CD4-positive, alpha-beta T cell treated with Interleukin-17A for 1 hour (primary cell): ENCODE measurements around the gene KLHDC4.
"Not testable (repeated sequence)": the region's sequence is repeated elsewhere in the genome, so short reads cannot be mapped to it uniquely, and the experiment has no call there.

Experiments
- DNase-seq: peaks from one replicate; pipeline ENCODE4 v3.0.0-alpha.2; 2020

The KLHDC4 gene

GRCh38 chr16:87681981-87682570 is 83.7 kb downstream of the KLHDC4 start:
- DNase-seq = no peak

GRCh38 chr16:87681051-87681602 is 84.7 kb downstream of the KLHDC4 start:
- not testable (repeated sequence) for DNase-seq

- DNase-seq = no peak
These were observed 85.5 kb downstream of the KLHDC4 start for GRCh38 chr16:87680272-87680644.

- no peak for DNase-seq
These were observed 86.1 kb downstream of the KLHDC4 start for GRCh38 chr16:87679593-87680271.

- no peak for DNase-seq
These were observed 87.2 kb downstream of the KLHDC4 start for GRCh38 chr16:87678618-87679017.

GRCh38 chr16:87677830-87678229 is 88.0 kb downstream of the KLHDC4 start:
- DNase-seq = no peak

GRCh38 chr16:87675111-87675719 is 90.6 kb downstream of the KLHDC4 start:
- no peak for DNase-seq

- no peak for DNase-seq
These were observed 91.4 kb downstream of the KLHDC4 start for GRCh38 chr16:87674419-87674818.

GRCh38 chr16:87671715-87672270 is 94.0 kb downstream of the KLHDC4 start:
- no peak for DNase-seq

GRCh38 chr16:87671221-87671620 is 94.6 kb downstream of the KLHDC4 start:
- no peak for DNase-seq

GRCh38 chr16:87669672-87670071 is 96.1 kb downstream of the KLHDC4 start:
- no peak for DNase-seq

GRCh38 chr16:87667946-87668345 is 97.8 kb downstream of the KLHDC4 start:
- DNase-seq = no peak

GRCh38 chr16:87667443-87667842 is 98.3 kb downstream of the KLHDC4 start:
- DNase-seq = no peak

- DNase-seq = no peak
These were observed 98.9 kb downstream of the KLHDC4 start for GRCh38 chr16:87666919-87667318.

- DNase-seq = no peak
These were observed 100.6 kb downstream of the KLHDC4 start for GRCh38 chr16:87665193-87665592.

- DNase-seq = no peak
These were observed 101.0 kb downstream of the KLHDC4 start for GRCh38 chr16:87664792-87665191.

GRCh38 chr16:87662254-87663204 is 103.3 kb downstream of the KLHDC4 start:
- no peak for DNase-seq

- DNase-seq = peak; percentile 10
These were observed 104.2 kb downstream of the KLHDC4 start for GRCh38 chr16:87661561-87661960.

- DNase-seq = no peak
These were observed 107.1 kb downstream of the KLHDC4 start for GRCh38 chr16:87658564-87659225.
